SK-N-SH (cell line): ENCODE results near the gene DOHH. TPM values are rescaled to one million over a fixed set of nuclear protein-coding genes. Genes with fewer than 3 reads are reported as not detected.

Source experiments
- CTCF ChIA-PET: fragments of 300-600, 350-600 bp; formaldehyde crosslinking; extraction: SDS; loops from one replicate; lab custom pipeline; 2021; lab: Yijun Ruan, JAX
- POLR2A ChIA-PET: fragments of 350-600 bp; sonication (Branson Sonifier 250); formaldehyde crosslinking; extraction: SDS; loops from one replicate; lab custom pipeline; 2020; ENCODE audit warnings: antibody characterized with exemption, inconsistent platforms; lab: Yijun Ruan, JAX
- DNase-seq: peaks from one replicate; pipeline ENCODE4 v3.0.0; 2012
- H2AFZ ChIP-seq: fragments of 200-600 bp; sonication (generic); 2 replicates; pipeline ENCODE4 v1.8.1; 2016; ENCODE audit warnings: antibody characterized with exemption, mild to moderate bottlenecking, low read depth
- H3F3A ChIP-seq: fragments of 200-600 bp; sonication (generic); replicated peaks from 2 replicates; pipeline ENCODE3; 2016; ENCODE audit warnings: antibody characterized with exemption, mild to moderate bottlenecking; ENCODE audit not compliant: insufficient read depth
- H3K27ac ChIP-seq, 2 experiments: fragments of 200-500 bp in 1 of 2; fragments of 200-600 bp in 1 of 2; sonication (Bioruptor generic) in 1 of 2; sonication (generic), shearing (Covaris generic) in 1 of 2; 2 replicates each; pipeline versions ENCODE4 v1.5.1 to v1.6.1; 2014 to 2016; ENCODE audit warnings: low read depth in 2 of 2, inconsistent platforms in 1 of 2, low read length in 1 of 2, mild to moderate bottlenecking in 1 of 2, mixed read lengths in 1 of 2
- H3K27me3 ChIP-seq: fragments of 200-600 bp; sonication (generic), shearing (Covaris generic); 2 replicates; pipeline ENCODE4 v1.6.1; 2016; ENCODE audit warnings: mixed run types; ENCODE audit not compliant: insufficient read depth
- H3K36me3 ChIP-seq, 2 experiments: fragments of 200-500 bp in 1 of 2; fragments of 200-600 bp in 1 of 2; sonication (Bioruptor generic) in 1 of 2; sonication (generic) in 1 of 2; replicated peaks in 1 of 2; 2 replicates each; pipeline versions ENCODE3 to v1.5.1; 2014 to 2016; ENCODE audit warnings: low read length in 1 of 2, mild to moderate bottlenecking in 1 of 2; ENCODE audit not compliant: insufficient read depth in 2 of 2, control insufficient read depth in 1 of 2
- H3K4me1 ChIP-seq, 2 experiments: fragments of 200-500 bp in 1 of 2; fragments of 200-600 bp in 1 of 2; sonication (Bioruptor generic) in 1 of 2; sonication (generic), shearing (Covaris generic) in 1 of 2; 2 replicates each; pipeline versions ENCODE4 v1.5.1 to v1.6.1; 2014 to 2016; ENCODE audit warnings: low read depth in 1 of 2, low read length in 1 of 2, mixed run types in 1 of 2; ENCODE audit not compliant: insufficient read depth in 2 of 2, control insufficient read depth in 1 of 2
- H3K4me2 ChIP-seq: fragments of 200-600 bp; sonication (generic), shearing (Covaris generic); 2 replicates; pipeline ENCODE4 v1.6.1; 2017; ENCODE audit warnings: mixed run types
- H3K4me3 ChIP-seq, 2 experiments: fragments of 200-500 bp in 1 of 2; fragments of 200-600 bp in 1 of 2; sonication (Bioruptor generic) in 1 of 2; sonication (generic), shearing (Covaris generic) in 1 of 2; 2 replicates each; pipeline versions ENCODE4 v1.5.1 to v1.8.1; 2014 to 2016; ENCODE audit warnings: low read depth in 2 of 2, inconsistent platforms in 1 of 2, low read length in 1 of 2, mild to moderate bottlenecking in 1 of 2, mixed read lengths in 1 of 2, moderate library complexity in 1 of 2
- H3K79me2 ChIP-seq: fragments of 200-600 bp; sonication (generic); 2 replicates; pipeline ENCODE4 v1.8.1; 2017; ENCODE audit warnings: mild to moderate bottlenecking; ENCODE audit not compliant: insufficient read depth
- H3K9ac ChIP-seq: fragments of 200-600 bp; sonication (generic); 2 replicates; pipeline ENCODE4 v1.6.1; 2017; ENCODE audit warnings: mixed run types
- H3K9me2 ChIP-seq: fragments of 200-600 bp; sonication (generic); 2 replicates; pipeline ENCODE4 v1.6.1; 2017; ENCODE audit warnings: mixed run types
- H3K9me3 ChIP-seq: fragments of 200-600 bp; sonication (generic); 2 replicates; pipeline ENCODE4 v1.6.1; 2017; ENCODE audit warnings: mixed run types, mild to moderate bottlenecking, moderate library complexity
- H4K20me1 ChIP-seq: fragments of 200-600 bp; sonication (generic); 2 replicates; pipeline ENCODE4 v1.6.1; 2017; ENCODE audit warnings: mild to moderate bottlenecking, mixed run types; ENCODE audit not compliant: insufficient read depth
- ELF1 ChIP-seq: IDR thresholded peaks from 2 replicates; pipeline ENCODE4 v1.4.0; 2012
- FOSL2 ChIP-seq: IDR thresholded peaks from 2 replicates; pipeline ENCODE4 v1.4.0; 2012; ENCODE audit warnings: low read depth, mild to moderate bottlenecking, moderate library complexity, borderline replicate concordance
- FOXJ3 ChIP-seq: sonication (generic); formaldehyde crosslinking; IDR thresholded peaks from 2 replicates; pipeline ENCODE4 v1.5.1; 2020; ENCODE audit warnings: mild to moderate bottlenecking, missing genetic modification reagents
- GATA2 ChIP-seq: sonication (generic); formaldehyde crosslinking; IDR thresholded peaks from 2 replicates; pipeline ENCODE4 v1.5.0; 2020; ENCODE audit warnings: mild to moderate bottlenecking, missing genetic modification reagents
- JUND ChIP-seq: IDR thresholded peaks from 2 replicates; pipeline ENCODE4 v1.4.0; 2012
- NFIC ChIP-seq: IDR thresholded peaks from 2 replicates; pipeline ENCODE4 v1.4.0; 2012; ENCODE audit warnings: borderline replicate concordance
- NRF1 ChIP-seq: IDR thresholded peaks from 2 replicates; pipeline ENCODE4 v1.6.1; 2012; ENCODE audit warnings: low read depth, mild to moderate bottlenecking, low read length
- SMC3 ChIP-seq: IDR thresholded peaks from 2 replicates; pipeline ENCODE4 v1.6.1; 2012; ENCODE audit warnings: low read depth, low read length, improper control_type of control experiment
- TAF1 ChIP-seq: IDR thresholded peaks from 2 replicates; pipeline ENCODE4 v1.6.1; 2012; ENCODE audit warnings: low read depth, mild to moderate bottlenecking, low read length, moderate library complexity, borderline replicate concordance
- TCF12 ChIP-seq: IDR thresholded peaks from 2 replicates; pipeline ENCODE4 v1.4.0; 2012
- TEAD4 ChIP-seq: IDR thresholded peaks from 2 replicates; pipeline ENCODE4 v1.4.0; 2012; ENCODE audit warnings: mild to moderate bottlenecking, borderline replicate concordance; ENCODE audit not compliant: insufficient read depth
- YY1 ChIP-seq: IDR thresholded peaks from 2 replicates; pipeline ENCODE4 v1.4.0; 2012; ENCODE audit warnings: low read depth, mild to moderate bottlenecking
- WGBS: methylation state at CpG from one replicate; pipeline ENCODE4 v1.1.6; 2017; ENCODE audit warnings: low lambda C conversion rate; 5-methylcytosine and 5-hydroxymethylcytosine counted together
- polyA plus RNA-seq, 3 experiments: library from polyadenylated mRNA; depleted of rRNA; stranded (reverse); fragments of >200 nt; gene quantifications; 2 replicates each; pipeline ENCODE4 v1.2.3, GENCODE V29; 2012
- TF ChIP-seq, protein P1 (sequence below): IDR thresholded peaks from 2 replicates; pipeline ENCODE4 v1.4.0; 2012; ENCODE audit warnings: low read depth, borderline replicate concordance
- TF ChIP-seq, protein P2 (sequence below): fragments of 150-350 bp; IDR thresholded peaks from 2 replicates; pipeline ENCODE4 v1.6.1; 2016; ENCODE audit warnings: mild to moderate bottlenecking, low read depth, low read length
- TF ChIP-seq, protein P3 (sequence below): IDR thresholded peaks from 2 replicates; pipeline ENCODE4 v1.4.0; 2012; ENCODE audit warnings: low read depth
- TF ChIP-seq, protein P4 (sequence below): fragments of 200-600 bp; sonication (generic); IDR thresholded peaks from 2 replicates; pipeline ENCODE4 v1.6.1; 2017; ENCODE audit warnings: antibody characterized with exemption, mild to moderate bottlenecking, moderate library complexity
- TF ChIP-seq, protein P5 (sequence below): IDR thresholded peaks from 2 replicates; pipeline ENCODE4 v1.6.1; 2012; ENCODE audit warnings: mild to moderate bottlenecking, low read depth, low read length, moderate library complexity

The DOHH gene
- polyA plus RNA-seq, 1 of the 3 experiments (the other 2 are of a cell fraction), result 14.3 TPM

DNA sequence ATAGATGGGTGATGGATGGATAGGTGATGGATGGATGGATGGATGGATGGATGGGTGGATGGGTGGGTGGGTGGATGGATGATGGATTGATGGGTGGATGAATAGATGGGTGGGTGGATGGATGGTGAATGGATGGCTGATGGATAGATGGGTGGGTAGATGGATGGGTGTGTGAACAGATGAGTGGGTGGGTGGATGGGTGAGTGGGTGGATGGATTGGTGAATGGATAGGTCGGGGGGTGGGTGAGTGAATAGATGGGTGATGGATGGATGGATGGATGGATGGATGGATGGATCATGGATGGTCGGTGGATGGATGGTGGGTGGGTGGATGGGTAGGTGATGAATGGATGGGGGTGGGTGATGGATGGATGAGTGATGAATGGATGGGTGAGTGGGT is 23.6 kb downstream of the DOHH start:
- 45% methylated on average over 2 of the region's 2 CpGs for WGBS
- no peak for TF ChIP-seq NRF1
- TF ChIP-seq TAF1, result no peak
- TF ChIP-seq TEAD4, result no peak
- no peak for TF ChIP-seq GATA2 (CRISPR knock-in tag)
- no peak for TF ChIP-seq TCF12
- TF ChIP-seq, protein P1, sequence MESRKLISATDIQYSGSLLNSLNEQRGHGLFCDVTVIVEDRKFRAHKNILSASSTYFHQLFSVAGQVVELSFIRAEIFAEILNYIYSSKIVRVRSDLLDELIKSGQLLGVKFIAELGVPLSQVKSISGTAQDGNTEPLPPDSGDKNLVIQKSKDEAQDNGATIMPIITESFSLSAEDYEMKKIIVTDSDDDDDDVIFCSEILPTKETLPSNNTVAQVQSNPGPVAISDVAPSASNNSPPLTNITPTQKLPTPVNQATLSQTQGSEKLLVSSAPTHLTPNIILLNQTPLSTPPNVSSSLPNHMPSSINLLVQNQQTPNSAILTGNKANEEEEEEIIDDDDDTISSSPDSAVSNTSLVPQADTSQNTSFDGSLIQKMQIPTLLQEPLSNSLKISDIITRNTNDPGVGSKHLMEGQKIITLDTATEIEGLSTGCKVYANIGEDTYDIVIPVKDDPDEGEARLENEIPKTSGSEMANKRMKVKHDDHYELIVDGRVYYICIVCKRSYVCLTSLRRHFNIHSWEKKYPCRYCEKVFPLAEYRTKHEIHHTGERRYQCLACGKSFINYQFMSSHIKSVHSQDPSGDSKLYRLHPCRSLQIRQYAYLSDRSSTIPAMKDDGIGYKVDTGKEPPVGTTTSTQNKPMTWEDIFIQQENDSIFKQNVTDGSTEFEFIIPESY, result no peak
- TF ChIP-seq FOXJ3, result no peak
- no peak for TF ChIP-seq NFIC
- TF ChIP-seq, protein P2, sequence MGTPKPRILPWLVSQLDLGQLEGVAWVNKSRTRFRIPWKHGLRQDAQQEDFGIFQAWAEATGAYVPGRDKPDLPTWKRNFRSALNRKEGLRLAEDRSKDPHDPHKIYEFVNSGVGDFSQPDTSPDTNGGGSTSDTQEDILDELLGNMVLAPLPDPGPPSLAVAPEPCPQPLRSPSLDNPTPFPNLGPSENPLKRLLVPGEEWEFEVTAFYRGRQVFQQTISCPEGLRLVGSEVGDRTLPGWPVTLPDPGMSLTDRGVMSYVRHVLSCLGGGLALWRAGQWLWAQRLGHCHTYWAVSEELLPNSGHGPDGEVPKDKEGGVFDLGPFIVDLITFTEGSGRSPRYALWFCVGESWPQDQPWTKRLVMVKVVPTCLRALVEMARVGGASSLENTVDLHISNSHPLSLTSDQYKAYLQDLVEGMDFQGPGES, result no peak
- no peak for TF ChIP-seq JUND
- TF ChIP-seq SMC3, result no peak
- no peak for TF ChIP-seq FOSL2
- no peak for TF ChIP-seq YY1
- TF ChIP-seq ELF1, result no peak
- TF ChIP-seq, protein P3, sequence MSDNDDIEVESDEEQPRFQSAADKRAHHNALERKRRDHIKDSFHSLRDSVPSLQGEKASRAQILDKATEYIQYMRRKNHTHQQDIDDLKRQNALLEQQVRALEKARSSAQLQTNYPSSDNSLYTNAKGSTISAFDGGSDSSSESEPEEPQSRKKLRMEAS, result no peak
- TF ChIP-seq, protein P4, sequence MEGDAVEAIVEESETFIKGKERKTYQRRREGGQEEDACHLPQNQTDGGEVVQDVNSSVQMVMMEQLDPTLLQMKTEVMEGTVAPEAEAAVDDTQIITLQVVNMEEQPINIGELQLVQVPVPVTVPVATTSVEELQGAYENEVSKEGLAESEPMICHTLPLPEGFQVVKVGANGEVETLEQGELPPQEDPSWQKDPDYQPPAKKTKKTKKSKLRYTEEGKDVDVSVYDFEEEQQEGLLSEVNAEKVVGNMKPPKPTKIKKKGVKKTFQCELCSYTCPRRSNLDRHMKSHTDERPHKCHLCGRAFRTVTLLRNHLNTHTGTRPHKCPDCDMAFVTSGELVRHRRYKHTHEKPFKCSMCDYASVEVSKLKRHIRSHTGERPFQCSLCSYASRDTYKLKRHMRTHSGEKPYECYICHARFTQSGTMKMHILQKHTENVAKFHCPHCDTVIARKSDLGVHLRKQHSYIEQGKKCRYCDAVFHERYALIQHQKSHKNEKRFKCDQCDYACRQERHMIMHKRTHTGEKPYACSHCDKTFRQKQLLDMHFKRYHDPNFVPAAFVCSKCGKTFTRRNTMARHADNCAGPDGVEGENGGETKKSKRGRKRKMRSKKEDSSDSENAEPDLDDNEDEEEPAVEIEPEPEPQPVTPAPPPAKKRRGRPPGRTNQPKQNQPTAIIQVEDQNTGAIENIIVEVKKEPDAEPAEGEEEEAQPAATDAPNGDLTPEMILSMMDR, result no peak
- TF ChIP-seq, protein P5, sequence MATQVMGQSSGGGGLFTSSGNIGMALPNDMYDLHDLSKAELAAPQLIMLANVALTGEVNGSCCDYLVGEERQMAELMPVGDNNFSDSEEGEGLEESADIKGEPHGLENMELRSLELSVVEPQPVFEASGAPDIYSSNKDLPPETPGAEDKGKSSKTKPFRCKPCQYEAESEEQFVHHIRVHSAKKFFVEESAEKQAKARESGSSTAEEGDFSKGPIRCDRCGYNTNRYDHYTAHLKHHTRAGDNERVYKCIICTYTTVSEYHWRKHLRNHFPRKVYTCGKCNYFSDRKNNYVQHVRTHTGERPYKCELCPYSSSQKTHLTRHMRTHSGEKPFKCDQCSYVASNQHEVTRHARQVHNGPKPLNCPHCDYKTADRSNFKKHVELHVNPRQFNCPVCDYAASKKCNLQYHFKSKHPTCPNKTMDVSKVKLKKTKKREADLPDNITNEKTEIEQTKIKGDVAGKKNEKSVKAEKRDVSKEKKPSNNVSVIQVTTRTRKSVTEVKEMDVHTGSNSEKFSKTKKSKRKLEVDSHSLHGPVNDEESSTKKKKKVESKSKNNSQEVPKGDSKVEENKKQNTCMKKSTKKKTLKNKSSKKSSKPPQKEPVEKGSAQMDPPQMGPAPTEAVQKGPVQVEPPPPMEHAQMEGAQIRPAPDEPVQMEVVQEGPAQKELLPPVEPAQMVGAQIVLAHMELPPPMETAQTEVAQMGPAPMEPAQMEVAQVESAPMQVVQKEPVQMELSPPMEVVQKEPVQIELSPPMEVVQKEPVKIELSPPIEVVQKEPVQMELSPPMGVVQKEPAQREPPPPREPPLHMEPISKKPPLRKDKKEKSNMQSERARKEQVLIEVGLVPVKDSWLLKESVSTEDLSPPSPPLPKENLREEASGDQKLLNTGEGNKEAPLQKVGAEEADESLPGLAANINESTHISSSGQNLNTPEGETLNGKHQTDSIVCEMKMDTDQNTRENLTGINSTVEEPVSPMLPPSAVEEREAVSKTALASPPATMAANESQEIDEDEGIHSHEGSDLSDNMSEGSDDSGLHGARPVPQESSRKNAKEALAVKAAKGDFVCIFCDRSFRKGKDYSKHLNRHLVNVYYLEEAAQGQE, result no peak
- DNase-seq, result no peak
- Histone ChIP-seq H2AFZ (no peak overlapping the region), H3K9me3 (no peaks in the 10 kb centered on the region), H3K4me2 (no peak overlapping the region), H3K27ac (no peak overlapping the region), H3F3A (peaks cover 10% of the 10 kb centered on the region), H3K27me3 (no peaks in the 10 kb centered on the region; the same call in 1 of the 2 replicates), H4K20me1 (no peaks in the 10 kb centered on the region), H3K36me3 (no peaks in the 10 kb centered on the region), H3K9ac (no peak overlapping the region), H3K4me1 (no peaks in the 10 kb centered on the region; a peak in 1 of 4 replicates), H3K9me2 (no peaks in the 10 kb centered on the region), H3K79me2 (no peaks in the 10 kb centered on the region), H3K4me3 (no peak overlapping the region)
- CTCF ChIA-PET, result interaction anchor here (0.8 to 1.7 kb wide), 2 partner anchors 8 to 172 kb away, joined by 3 to 5 read pairs; no protein-coding TSS in a partner anchor
- POLR2A ChIA-PET, result no interaction called here
